Transverse colon (tissue), 4 donors: ENCODE data around the gene GADD45B. TPM values are rescaled to one million over a fixed set of nuclear protein-coding genes. Genes with fewer than 3 reads are reported as not detected.

Source experiments
- DNase-seq: peaks from one replicate; pipeline ENCODE4 v3.0.0-alpha.2; 2019
- H3K27ac ChIP-seq, 4 donors: fragments of 200-600 bp; sonication (generic); 2 replicates each; pipeline ENCODE4 v1.5.1; 2016 to 2018; ENCODE audit warnings: inconsistent platforms in 4 of 4
- H3K27me3 ChIP-seq: fragments of 200-600 bp; sonication (generic); 2 replicates; pipeline ENCODE4 v1.5.1; 2017; ENCODE audit warnings: inconsistent platforms
- H3K36me3 ChIP-seq, 4 donors: fragments of 200-600 bp; sonication (generic); 2 replicates each; pipeline ENCODE4 v1.5.1; 2017 to 2019; ENCODE audit warnings: inconsistent platforms in 4 of 4
- H3K4me1 ChIP-seq, 4 donors: fragments of 200-600 bp; sonication (generic); 2 replicates each; pipeline ENCODE4 v1.5.1; 2017 to 2020; ENCODE audit warnings: inconsistent platforms in 4 of 4
- H3K4me3 ChIP-seq, 4 donors: fragments of 200-600 bp; sonication (generic); 1 replicate in 1 of 4; 2 replicates in 3 of 4; pipeline versions ENCODE4 v1.5.1 to v1.6.1; 2017 to 2019; ENCODE audit warnings: inconsistent platforms in 4 of 4
- H3K9me3 ChIP-seq, 2 donors: fragments of 200-600 bp; sonication (generic); 2 replicates each; pipeline ENCODE4 v1.5.1; 2017 to 2019; ENCODE audit warnings: inconsistent platforms in 2 of 2
- CTCF ChIP-seq, 5 experiments: fragments of 200-600 bp in 3 of 5; fragments of 450-650 bp in 2 of 5; sonication (generic) in 3 of 5; IDR thresholded peaks; 1 replicate in 2 of 5; 2 replicates in 3 of 5; pipeline ENCODE4 v1.5.1; 2016 to 2017; ENCODE audit warnings: antibody characterized with exemption in 5 of 5, inconsistent platforms in 3 of 5, mild to moderate bottlenecking in 2 of 5, moderate library complexity in 1 of 5
- EP300 ChIP-seq: sonication (generic); formaldehyde crosslinking; IDR thresholded peaks from one replicate; pipeline ENCODE4 v1.6.1; 2017; ENCODE audit warnings: antibody characterized with exemption, low read depth
- POLR2A ChIP-seq: fragments of 450-650 bp; IDR thresholded peaks from one replicate; pipeline ENCODE4 v1.6.1; 2016; ENCODE audit warnings: antibody characterized with exemption, mild to moderate bottlenecking, moderate library complexity
- POLR2AphosphoS5 ChIP-seq, 3 donors: sonication (generic); formaldehyde crosslinking; IDR thresholded peaks; one replicate each; pipeline ENCODE4 v1.6.1; 2016; ENCODE audit warnings: antibody characterized with exemption in 3 of 3
- WGBS, 2 donors: methylation state at CpG; one replicate each; pipeline ENCODE4 v1.1.5; 2018; ENCODE audit warnings: low coverage in 1 of 2; 5-methylcytosine and 5-hydroxymethylcytosine counted together
- in situ Hi-C, 4 donors: fragments of 200-750 bp; cut with MboI; loops; one replicate each; pipeline versions ENCODE4 v1.15.0 to v1.15.1; 2017; ENCODE audit warnings: low sequenced_read_pairs in 3 of 4, low pct_ligation_motif_present in 1 of 4, low pct_unique_long_range_greater_than_20kb in 1 of 4
- intact Hi-C: fragments of 100-400 bp; cut with DNase I; formaldehyde crosslinking; loops from one replicate; pipeline ENCODE4 v1.15.1; 2023; ENCODE audit warnings: low total_unique reads
- total RNA-seq, 4 donors: library from RNA; depleted of rRNA; stranded (reverse); fragments of >200 nt; gene quantifications; one replicate each; pipeline ENCODE4 v1.1.0, GENCODE V29; 2016

Gene GADD45B
- total RNA-seq, 4 donors from 2014 or later, result 59.0 to 280 (median 167) TPM

- Histone ChIP-seq H3K4me1 (peaks cover 14 to 45% (median 34%) of the 10 kb centered on the region in 4 donors), H3K27me3 (peaks cover 8% of the 10 kb centered on the region), H3K4me3 (no peak overlapping the region), H3K9me3 (peaks cover 6 to 7% of the 10 kb centered on the region in 2 donors), H3K36me3 (no peaks in the 10 kb centered on the region), H3K27ac (no peak overlapping the region)
- TF ChIP-seq EP300, result no peak
- no peak for TF ChIP-seq POLR2AphosphoS5 (IDR thresholded peaks at IDR 0.05)
- no peak for TF ChIP-seq POLR2A
- no peak for TF ChIP-seq CTCF (IDR thresholded peaks at IDR 0.05)
- intact Hi-C loops, result no loop called here
- no peak for DNase-seq
- WGBS, 2 donors, result 82% methylated on average over 12 of the region's 12 CpGs; no CpG with 5 or more reads in 1 of the 2 donors
- in situ Hi-C loops, result no loop called here
These were observed 11.2 kb downstream of the GADD45B start for GRCh38 chr19:2487090-2487489.

- intact Hi-C loops (no loop called here), in situ Hi-C loops (no loop called here)
- Histone ChIP-seq H3K36me3 (no peaks in the 10 kb centered on the region), H3K4me3 (no peak overlapping the region), H3K9me3 (peaks cover 5 to 6% of the 10 kb centered on the region in 2 donors), H3K27ac (peak overlapping the region in 3 of 4 donors; percentile 79 to 85 (median 84)), H3K27me3 (peaks cover 8% of the 10 kb centered on the region), H3K4me1 (peaks cover 14 to 45% (median 34%) of the 10 kb centered on the region in 4 donors)
- TF ChIP-seq EP300 (no peak), POLR2AphosphoS5 (IDR thresholded peaks at IDR 0.05) (no peak), CTCF (IDR thresholded peaks at IDR 0.05) (no peak), POLR2A (no peak)
- no peak for DNase-seq
- 48% methylated on average over 14 of the region's 15 CpGs; no CpG with 5 or more reads in 1 of the 2 donors for WGBS, 2 donors
These were observed 11.9 kb downstream of the GADD45B start for GRCh38 chr19:2487842-2488241.

DNA sequence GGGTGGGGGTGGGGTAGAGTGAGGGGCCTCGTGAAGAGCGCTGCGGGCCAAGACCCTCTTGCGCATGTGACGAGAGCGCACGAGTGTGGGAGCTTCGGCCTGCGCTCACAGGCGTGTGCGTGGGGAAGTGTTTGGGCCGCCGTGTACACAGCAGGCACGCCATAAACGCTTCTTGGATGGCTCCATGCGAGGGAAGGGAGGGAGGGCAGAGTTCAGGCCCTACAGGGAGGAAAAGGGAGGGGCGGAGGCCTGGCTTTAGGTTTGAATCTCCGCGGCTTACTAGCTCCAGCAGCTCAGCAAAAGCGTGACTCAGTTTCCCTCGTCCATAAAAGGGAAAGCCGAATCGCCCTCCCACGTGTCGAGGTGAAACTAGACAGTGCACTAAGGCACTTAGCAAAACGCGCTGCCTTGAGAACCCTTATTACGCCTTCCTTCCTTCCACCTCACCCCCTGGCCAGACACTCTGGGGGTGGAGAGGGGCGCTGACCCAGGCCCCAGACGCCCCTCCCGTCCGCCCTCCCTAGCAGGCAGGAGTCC is 12.5 kb downstream of the GADD45B start:
- DNase-seq, result peak; percentile 73
- H3K9me3 ChIP-seq, result no peaks in the 10 kb centered on the region
- H3K4me3 ChIP-seq, result peak overlapping the region in 3 of 4 donors; percentile 39 to 58 (median 43)
- peak overlapping the region; percentile 60 to 85 (median 82) for H3K27ac ChIP-seq
- intact Hi-C loops, result no loop called here
- in situ Hi-C loops, result no loop called here
- 7% methylated on average over 26 of the region's 32 CpGs; no CpG with 5 or more reads in 1 of the 2 donors for WGBS, 2 donors
- no peak for TF ChIP-seq CTCF (IDR thresholded peaks at IDR 0.05)
- TF ChIP-seq POLR2AphosphoS5 (IDR thresholded peaks at IDR 0.05), result no peak
- no peak for TF ChIP-seq POLR2A
- TF ChIP-seq EP300, result no peak
- H3K27me3 ChIP-seq, result peaks cover 8% of the 10 kb centered on the region
- H3K36me3 ChIP-seq, result no peaks in the 10 kb centered on the region
- H3K4me1 ChIP-seq, result peaks cover 14 to 45% (median 34%) of the 10 kb centered on the region in 4 donors

GRCh38 chr19:2488942-2489731 is 13.2 kb downstream of the GADD45B start:
- Histone ChIP-seq H3K27me3 (peaks cover 8% of the 10 kb centered on the region), H3K27ac (peak overlapping the region; percentile 60 to 85 (median 82)), H3K36me3 (no peaks in the 10 kb centered on the region), H3K9me3 (no peaks in the 10 kb centered on the region), H3K4me1 (peaks cover 14 to 48% (median 36%) of the 10 kb centered on the region in 4 donors), H3K4me3 (peak overlapping the region in 3 of 4 donors; percentile 39 to 58 (median 43))
- no peak for TF ChIP-seq EP300
- peak in 2 of 3 donors; percentile 19 to 49 for TF ChIP-seq POLR2AphosphoS5 (IDR thresholded peaks at IDR 0.05)
- in situ Hi-C loops (no loop called here), intact Hi-C loops (no loop called here)
- WGBS, 2 donors, result 4% methylated on average over 59 of the region's 78 CpGs; no CpG with 5 or more reads in 1 of the 2 donors
- peak; percentile 73 for DNase-seq
